Testis (tissue), 3 donors: ENCODE results near the gene MARS1. TPM values are rescaled to one million over a fixed set of nuclear protein-coding genes. Genes with fewer than 3 reads are reported as not detected.
"Not testable (repeated sequence)": the region's sequence is repeated elsewhere in the genome, so short reads cannot be mapped to it uniquely, and the experiment has no call there.

Experiments
- DNase-seq: peaks from one replicate; pipeline ENCODE4 v3.0.0-alpha.2; 2019
- H3K27ac ChIP-seq, 2 donors: fragments of 200-600 bp; sonication (generic); one replicate each; pipeline ENCODE4 v1.5.1; 2019
- H3K27me3 ChIP-seq: fragments of 200-600 bp; sonication (generic); one replicate; pipeline ENCODE4 v1.5.1; 2019
- H3K36me3 ChIP-seq: fragments of 200-600 bp; sonication (generic); one replicate; pipeline ENCODE4 v1.5.1; 2017; ENCODE audit warnings: low read depth; ENCODE audit errors: missing control alignments
- H3K4me1 ChIP-seq: fragments of 200-600 bp; sonication (generic); one replicate; pipeline ENCODE4 v1.5.1; 2019
- H3K4me3 ChIP-seq, 2 donors: fragments of 200-600 bp; sonication (generic); one replicate each; pipeline ENCODE4 v1.5.1; 2017 to 2019
- H3K9me3 ChIP-seq: fragments of 200-600 bp; sonication (generic); one replicate; pipeline ENCODE4 v1.5.1; 2017
- CTCF ChIP-seq, 3 experiments: fragments of 450-650 bp in 2 of 3; fragments of 200-600 bp in 1 of 3; sonication (generic) in 1 of 3; IDR thresholded peaks; one replicate each; pipeline ENCODE4 v1.5.1; 2016 to 2019; ENCODE audit warnings: antibody characterized with exemption in 3 of 3, mild to moderate bottlenecking in 2 of 3, moderate library complexity in 1 of 3
- POLR2A ChIP-seq: fragments of 450-650 bp; IDR thresholded peaks from one replicate; pipeline ENCODE4 v1.6.1; 2017; ENCODE audit warnings: antibody characterized with exemption, mild to moderate bottlenecking, moderate library complexity
- WGBS, 2 donors: methylation state at CpG; one replicate each; pipeline ENCODE4 v1.1.5; 2018; 5-methylcytosine and 5-hydroxymethylcytosine counted together
- intact Hi-C: fragments of 100-400 bp; cut with DNase I; formaldehyde crosslinking; loops from one replicate; pipeline ENCODE4 v1.15.1; 2023; ENCODE audit warnings: low total_unique reads
- polyA plus RNA-seq: library from polyadenylated mRNA; stranded (reverse); fragments of 350-450 nt; fragmentation: Illumina TruSeq; extraction: RNeasy Lipid Tissue Mini Kit (QIAGEN cat#74804); gene quantifications from one replicate; pipeline ENCODE4 v1.2.3, GENCODE V29; 2014; ENCODE audit warnings: low read depth, low replicate concordance; ENCODE audit not compliant: insufficient read depth
- total RNA-seq, 2 donors: library from RNA; depleted of rRNA; stranded (reverse); fragments of >200 nt; gene quantifications; one replicate each; pipeline ENCODE4 v1.2.3, GENCODE V29; 2016

Gene MARS1
- total and polyA plus RNA-seq, 3 donors from 2014 or later, result 90.6 to 144 (median 105) TPM

- no peaks in the 10 kb centered on the region for H3K9me3 ChIP-seq
- H3K4me3 ChIP-seq, result no peak overlapping the region
- whole genome bisulfite sequencing, 2 donors, result 87 to 91% methylated on average over 2 of the region's 2 CpGs
- H3K4me1 ChIP-seq, result peaks cover 6% of the 10 kb centered on the region
- H3K27ac ChIP-seq, result no peak overlapping the region
- DNase-seq, result no peak
- no peaks in the 10 kb centered on the region for H3K36me3 ChIP-seq
- TF ChIP-seq POLR2A (no peak), CTCF (IDR thresholded peaks at IDR 0.05) (no peak)
- H3K27me3 ChIP-seq, result no peaks in the 10 kb centered on the region
- intact Hi-C loops, result no loop called here
These were observed 66.6 kb downstream of the MARS1 start for GRCh38 chr12:57554453-57554852.

- DNase-seq, result no peak
- Histone ChIP-seq H3K36me3 (no peaks in the 10 kb centered on the region), H3K4me1 (peaks cover 4% of the 10 kb centered on the region), H3K4me3 (no peak overlapping the region), H3K27me3 (no peaks in the 10 kb centered on the region), H3K27ac (no peak overlapping the region), H3K9me3 (no peaks in the 10 kb centered on the region)
- TF ChIP-seq CTCF (IDR thresholded peaks at IDR 0.05) (no peak), POLR2A (no peak)
- 76% methylated on average over 1 of the region's 1 CpG; no CpG with 5 or more reads in 1 of the 2 donors for WGBS, 2 donors
- intact Hi-C loops, result no loop called here
These were observed 67.0 kb downstream of the MARS1 start for GRCh38 chr12:57554897-57555296.

- no peaks in the 10 kb centered on the region for H3K36me3 ChIP-seq
- DNase-seq, result no peak
- intact Hi-C loops, result no loop called here
- H3K9me3 ChIP-seq, result no peaks in the 10 kb centered on the region
- H3K27ac ChIP-seq, result no peak overlapping the region
- H3K4me1 ChIP-seq, result no peaks in the 10 kb centered on the region
- WGBS, 2 donors, result 83 to 93% methylated on average over 4 of the region's 4 CpGs
- H3K4me3 ChIP-seq, result no peak overlapping the region
- H3K27me3 ChIP-seq, result no peaks in the 10 kb centered on the region
- no peak for TF ChIP-seq POLR2A
- TF ChIP-seq CTCF (IDR thresholded peaks at IDR 0.05), result no peak
These were observed 71.0 kb downstream of the MARS1 start for GRCh38 chr12:57558864-57559263.

- Histone ChIP-seq H3K27ac (no peak overlapping the region), H3K9me3 (no peaks in the 10 kb centered on the region), H3K4me3 (no peak overlapping the region), H3K27me3 (no peaks in the 10 kb centered on the region), H3K36me3 (no peaks in the 10 kb centered on the region), H3K4me1 (no peaks in the 10 kb centered on the region)
- intact Hi-C loops, result no loop called here
- TF ChIP-seq POLR2A, result no peak
- no peak for DNase-seq
- 93 to 98% methylated on average over 2 of the region's 2 CpGs for WGBS, 2 donors
These were observed 72.6 kb downstream of the MARS1 start for GRCh38 chr12:57560516-57560915.

- H3K36me3 ChIP-seq, H3K27ac ChIP-seq, intact Hi-C loops, H3K4me1 ChIP-seq, DNase-seq, H3K4me3 ChIP-seq, H3K27me3 ChIP-seq, H3K9me3 ChIP-seq: not testable (repeated sequence)
- 81 to 86% methylated on average over 1 of the region's 1 CpG for WGBS, 2 donors
These were observed 73.2 kb downstream of the MARS1 start for GRCh38 chr12:57561117-57561516.

- Histone ChIP-seq H3K36me3 (no peaks in the 10 kb centered on the region), H3K9me3 (no peaks in the 10 kb centered on the region), H3K4me1 (no peaks in the 10 kb centered on the region), H3K27ac (no peak overlapping the region), H3K4me3 (no peak overlapping the region), H3K27me3 (no peaks in the 10 kb centered on the region)
- no peak for TF ChIP-seq POLR2A
- no peak for TF ChIP-seq CTCF (IDR thresholded peaks at IDR 0.05)
- intact Hi-C loops, result no loop called here
- WGBS, 2 donors, result 58 to 71% methylated on average over 4 of the region's 4 CpGs
- DNase-seq, result no peak
These were observed 75.5 kb downstream of the MARS1 start for GRCh38 chr12:57563358-57563757.
